Nephron (organoid): ENCODE results near the gene GORASP2.

Source experiments
- H3K27ac Mint-ChIP-seq, 3 experiments: 2 replicates each; pipeline ENCODE4 v1.8.0; 2020; ENCODE audit warnings: mixed read lengths in 3 of 3, mild to moderate bottlenecking in 2 of 3, moderate library complexity in 1 of 3
- H3K27me3 Mint-ChIP-seq: 2 replicates; pipeline ENCODE4 v1.8.0; 2021; ENCODE audit warnings: low read depth, mild to moderate bottlenecking, moderate library complexity, mixed read lengths
- H3K36me3 Mint-ChIP-seq: 2 replicates; pipeline ENCODE4 v1.8.0; 2020; ENCODE audit warnings: low read depth, mixed read lengths
- H3K4me1 Mint-ChIP-seq: 2 replicates; pipeline ENCODE4 v1.8.0; 2020; ENCODE audit warnings: mixed read lengths
- H3K4me3 Mint-ChIP-seq, 3 experiments: 2 replicates each; pipeline ENCODE4 v1.8.0; 2020; ENCODE audit warnings: mild to moderate bottlenecking in 3 of 3, mixed read lengths in 3 of 3, moderate library complexity in 2 of 3
- H3K9me3 Mint-ChIP-seq: 2 replicates; pipeline ENCODE4 v1.8.0; 2020; ENCODE audit warnings: mixed read lengths
- CTCF ChIP-seq, 3 experiments: fragments of 200-600 bp; sonication (generic); IDR thresholded peaks; one replicate each; pipeline ENCODE4 v1.5.0; 2021; ENCODE audit warnings: antibody characterized with exemption in 3 of 3; ENCODE audit not compliant: unreplicated experiment in 3 of 3

The GORASP2 gene

GRCh38 chr2:170973492-170974303 is 44.6 kb downstream of the GORASP2 start:
- Mint-ChIP-seq H3K36me3 (no peaks in the 10 kb centered on the region), H3K9me3 (no peaks in the 10 kb centered on the region), H3K27ac (peak overlapping the region; percentile 9 to 79 (median 16)), H3K4me3 (peak overlapping the region; percentile 75 to 84 (median 83)), H3K4me1 (peaks cover 14% of the 10 kb centered on the region), H3K27me3 (no peaks in the 10 kb centered on the region)
- TF ChIP-seq CTCF (IDR thresholded peaks at IDR 0.05; ENCODE audit: unreplicated experiment in 3 of 3), result peak; percentile 97

- Mint-ChIP-seq H3K36me3 (no peaks in the 10 kb centered on the region), H3K27me3 (no peaks in the 10 kb centered on the region), H3K4me3 (peak overlapping the region; percentile 46 to 70 (median 65)), H3K4me1 (peaks cover 14% of the 10 kb centered on the region), H3K9me3 (no peaks in the 10 kb centered on the region), H3K27ac (peak overlapping the region; percentile 9 to 61 (median 16))
- no peak for TF ChIP-seq CTCF (IDR thresholded peaks at IDR 0.05; ENCODE audit: unreplicated experiment in 3 of 3)
These were observed 45.4 kb downstream of the GORASP2 start for GRCh38 chr2:170974304-170974993.

DNA sequence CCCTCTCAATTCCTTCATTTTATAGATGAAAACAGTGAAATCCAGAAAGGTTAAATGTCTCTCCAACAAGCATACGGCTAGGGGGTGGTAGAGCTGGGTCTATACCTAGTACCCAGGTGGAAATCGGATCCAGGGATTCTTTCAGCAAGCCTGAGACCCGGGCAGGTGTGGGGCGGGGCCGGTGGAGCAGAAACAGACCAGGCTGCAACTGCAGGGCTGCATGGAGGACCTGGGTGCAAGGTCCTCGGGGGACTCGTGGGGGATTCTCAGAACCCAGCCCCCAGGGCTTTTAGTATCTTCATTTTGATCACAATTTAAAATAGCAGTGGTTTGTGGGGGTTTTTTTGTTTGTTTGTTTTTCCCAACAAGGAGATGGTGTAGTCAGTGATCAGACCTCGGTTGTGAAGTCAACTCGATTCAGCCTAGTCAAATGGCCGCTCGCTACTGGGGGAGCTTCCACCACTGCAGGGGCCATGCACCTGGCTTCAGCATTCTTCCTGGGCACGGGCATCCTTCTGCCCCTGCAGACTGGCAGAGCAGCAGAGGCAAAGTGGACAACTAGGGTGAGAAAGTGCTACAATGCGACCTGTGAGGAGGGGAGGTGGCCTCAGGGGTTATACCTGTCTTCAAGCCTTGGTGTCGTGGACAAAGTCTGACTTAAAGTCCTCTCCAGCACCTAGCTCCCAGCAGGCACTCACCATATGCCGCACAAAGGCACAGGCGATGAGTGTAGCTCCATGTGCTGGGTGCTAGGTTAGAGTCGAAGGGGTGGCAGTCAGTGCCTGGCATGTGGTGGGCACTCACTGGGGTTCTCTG is 46.3 kb downstream of the GORASP2 start:
- Mint-ChIP-seq H3K36me3 (no peaks in the 10 kb centered on the region), H3K9me3 (no peaks in the 10 kb centered on the region), H3K4me1 (peaks cover 14% of the 10 kb centered on the region), H3K27ac (peak overlapping the region in 1 of 3 experiments; percentile 61), H3K27me3 (no peaks in the 10 kb centered on the region), H3K4me3 (peak overlapping the region; percentile 18 to 70 (median 31))
- no peak for TF ChIP-seq CTCF (IDR thresholded peaks at IDR 0.05; ENCODE audit: unreplicated experiment in 3 of 3)

DNA sequence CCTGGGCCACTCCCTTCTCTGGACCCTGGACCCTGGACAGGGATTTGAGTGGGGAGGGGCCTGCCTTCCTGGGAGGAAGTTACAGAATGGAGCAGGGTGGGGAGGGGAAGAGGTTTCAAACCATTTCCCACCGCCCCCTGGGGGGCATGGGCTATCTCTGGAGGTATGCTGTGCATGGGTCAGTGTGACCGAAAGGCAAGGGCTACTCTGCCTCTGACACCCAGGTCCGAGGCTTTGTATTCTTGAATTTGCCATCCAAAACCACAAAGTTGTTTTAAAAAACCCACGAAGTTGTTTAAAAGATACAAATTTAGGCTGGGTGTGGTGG is 46.9 kb downstream of the GORASP2 start:
- no peaks in the 10 kb centered on the region for H3K9me3 Mint-ChIP-seq
- peaks cover 14% of the 10 kb centered on the region for H3K4me1 Mint-ChIP-seq

GRCh38 chr2:170984079-170984478 is 55.0 kb downstream of the GORASP2 start:
- Mint-ChIP-seq H3K4me3 (no peak overlapping the region), H3K9me3 (no peaks in the 10 kb centered on the region), H3K27ac (no peak overlapping the region), H3K4me1 (no peaks in the 10 kb centered on the region), H3K27me3 (no peaks in the 10 kb centered on the region), H3K36me3 (peaks cover 16% of the 10 kb centered on the region)
- TF ChIP-seq CTCF (IDR thresholded peaks at IDR 0.05; ENCODE audit: unreplicated experiment in 3 of 3), result no peak

More for the DNA sequence above, 46.9 kb downstream of the GORASP2 start:
- H3K36me3 Mint-ChIP-seq, result no peaks in the 10 kb centered on the region
- no peaks in the 10 kb centered on the region for H3K27me3 Mint-ChIP-seq
- H3K4me3 Mint-ChIP-seq, result no peak overlapping the region
- no peak for TF ChIP-seq CTCF (IDR thresholded peaks at IDR 0.05; ENCODE audit: unreplicated experiment in 3 of 3)
- no peak overlapping the region for H3K27ac Mint-ChIP-seq
